ENCODE measurements around the gene CYSRT1.

Gene CYSRT1

GRCh38 chr9:137272241-137273094, 47.5 kb downstream of the CYSRT1 start:
- DNase-seq (ENCODE audit: low spot score), result no peak

GRCh38 chr9:137273095-137273490, 48.1 kb downstream of the CYSRT1 start:
- no peak for DNase-seq (ENCODE audit: low spot score)

GRCh38 chr9:137273611-137274320, 48.8 kb downstream of the CYSRT1 start:
- no peak for DNase-seq (ENCODE audit: low spot score)

GRCh38 chr9:137275203-137275587, 50.2 kb downstream of the CYSRT1 start:
- no peak for DNase-seq (ENCODE audit: low spot score)

Data from ecto neural progenitor cell (in vitro differentiated cells).